ENCODE results near the gene ARID5B. TPM values are rescaled to one million over a fixed set of nuclear protein-coding genes. Genes with fewer than 3 reads are reported as not detected.

The ARID5B gene
- polyA plus RNA-seq, 3 donors = 1.00 to 2.5 (median 1.5) TPM

DNA sequence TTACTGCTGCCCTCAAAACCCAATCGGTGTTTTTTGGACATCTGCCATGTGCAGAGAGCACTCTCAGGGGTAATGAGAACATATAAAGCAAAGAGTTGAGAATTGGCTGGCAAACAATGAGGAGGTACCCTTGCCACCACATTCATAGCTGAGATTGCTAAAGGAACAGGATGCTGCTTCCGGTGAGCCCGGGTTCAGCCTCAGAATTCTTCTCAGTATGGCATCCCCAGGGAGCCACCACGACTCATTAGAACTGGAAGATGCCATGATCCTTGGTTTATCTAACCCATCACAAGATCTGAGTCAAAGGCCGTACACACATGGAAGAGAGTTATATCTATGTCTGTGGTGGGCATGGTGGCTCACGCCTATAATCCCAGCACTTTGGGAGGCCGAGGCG is 174.4 kb downstream of the ARID5B start:
- peaks cover under 1 to 2% of the 10 kb centered on the region in 2 donors for H3K4me1 ChIP-seq (ENCODE audit: control insufficient read depth in 1 of 2, insufficient read depth in 2 of 2, low read length in 2 of 2)
- no peak overlapping the region for H3K27ac ChIP-seq (ENCODE audit: low read depth in 1 of 2, low read length in 2 of 2)
- Mint-ChIP-seq H3K4me3 (no peak overlapping the region), H3K4me1 (peaks cover 1% of the 10 kb centered on the region), H3K27ac (no peak overlapping the region), H3K36me3 (peaks cover 41 to 43% of the 10 kb centered on the region in 2 donors), H3K27me3 (ENCODE audit: low read depth in 3 of 3) (peaks cover 0 to 2% (median 0%) of the 10 kb centered on the region in 3 donors), H3K9me3 (no peaks in the 10 kb centered on the region)
- H3K27me3 ChIP-seq (ENCODE audit: control insufficient read depth in 2 of 2, insufficient read depth in 2 of 2, low read length in 2 of 2) = no peaks in the 10 kb centered on the region
- peaks cover 0 to 16% of the 10 kb centered on the region in 2 donors for H3K36me3 ChIP-seq (replicated peaks in 1 of 2; ENCODE audit: control insufficient read depth in 1 of 2, insufficient read depth in 2 of 2, low read length in 2 of 2)
- no peaks in the 10 kb centered on the region for H3K9me3 ChIP-seq (replicated peaks in 1 of 2; ENCODE audit: control insufficient read depth in 1 of 2, insufficient read depth in 1 of 2, low read length in 2 of 2)
- DNase-seq = no peak
- H3K4me3 ChIP-seq (replicated peaks in 1 of 3; ENCODE audit: low read depth in 2 of 3, low read length in 3 of 3) = no peak overlapping the region
- intact Hi-C loops (cut with micrococcal nuclease) = loop anchor here in 1 of 2 donors (10.0 kb wide), 1 partner anchor 861 kb away; no protein-coding TSS in a partner anchor
- no CpG with 5 or more reads among the region's 8 CpGs for WGBS (ENCODE audit: insufficient coverage)
- H3K79me2 ChIP-seq (ENCODE audit: insufficient read depth, low read length) = no peaks in the 10 kb centered on the region
- TF ChIP-seq CTCF (IDR thresholded peaks at IDR 0.05) = no peak
- no peak overlapping the region for H3K9ac ChIP-seq (ENCODE audit: insufficient read depth, low read length, poor library complexity, severe bottlenecking)
- no peaks in the 10 kb centered on the region for H4K20me1 ChIP-seq (ENCODE audit: insufficient read depth, low read length)
- no peak overlapping the region for H3K4me2 ChIP-seq (replicated peaks; ENCODE audit: extremely low read depth, low read length, poor library complexity, severe bottlenecking)
- H2AFZ ChIP-seq (ENCODE audit: insufficient read depth, low read depth, low read length, poor library complexity, severe bottlenecking) = no peak overlapping the region

DNA sequence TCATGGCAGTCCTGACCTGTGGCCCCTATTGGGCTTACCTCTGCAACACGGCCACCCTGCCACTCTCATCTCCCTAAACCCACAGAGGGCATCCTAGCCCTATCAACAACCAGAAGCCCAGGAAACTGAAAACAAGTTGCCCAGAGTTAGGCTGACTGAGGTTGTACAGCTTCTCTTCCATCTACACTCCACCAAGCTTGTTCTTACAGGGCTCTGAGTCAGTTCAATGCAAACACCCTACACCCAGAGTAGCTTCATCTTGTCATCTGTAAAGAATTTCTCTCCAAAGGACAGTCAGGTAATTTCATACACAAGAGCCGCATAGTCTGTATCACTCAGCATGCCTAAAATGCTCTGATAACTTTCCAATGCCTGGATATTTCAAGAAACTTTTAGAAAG is 175.4 kb downstream of the ARID5B start:
- no peak overlapping the region for H3K4me3 ChIP-seq (replicated peaks in 1 of 3; ENCODE audit: low read depth in 2 of 3, low read length in 3 of 3)
- no peaks in the 10 kb centered on the region for H3K27me3 ChIP-seq (ENCODE audit: control insufficient read depth in 2 of 2, insufficient read depth in 2 of 2, low read length in 2 of 2)
- Mint-ChIP-seq H3K27me3 (ENCODE audit: low read depth in 3 of 3) (peaks cover 0 to 2% (median 0%) of the 10 kb centered on the region in 3 donors), H3K36me3 (peaks cover 31 to 34% of the 10 kb centered on the region in 2 donors), H3K4me3 (no peak overlapping the region), H3K27ac (peak overlapping the region in 1 of 7 donors; percentile 48), H3K9me3 (no peaks in the 10 kb centered on the region), H3K4me1 (peaks cover 11% of the 10 kb centered on the region)
- H2AFZ ChIP-seq (ENCODE audit: insufficient read depth, low read depth, low read length, poor library complexity, severe bottlenecking) = no peak overlapping the region
- H3K9me3 ChIP-seq (replicated peaks in 1 of 2; ENCODE audit: control insufficient read depth in 1 of 2, insufficient read depth in 1 of 2, low read length in 2 of 2) = no peaks in the 10 kb centered on the region
- peaks cover 0 to 12% of the 10 kb centered on the region in 2 donors for H3K36me3 ChIP-seq (replicated peaks in 1 of 2; ENCODE audit: control insufficient read depth in 1 of 2, insufficient read depth in 2 of 2, low read length in 2 of 2)
- no peak for DNase-seq
- H3K9ac ChIP-seq (ENCODE audit: insufficient read depth, low read length, poor library complexity, severe bottlenecking) = no peak overlapping the region
- peaks cover 8 to 12% of the 10 kb centered on the region in 2 donors for H3K4me1 ChIP-seq (ENCODE audit: control insufficient read depth in 1 of 2, insufficient read depth in 2 of 2, low read length in 2 of 2)
- no peaks in the 10 kb centered on the region for H3K79me2 ChIP-seq (ENCODE audit: insufficient read depth, low read length)
- no peaks in the 10 kb centered on the region for H4K20me1 ChIP-seq (ENCODE audit: insufficient read depth, low read length)
- 64% methylated on average over 1 of the region's 2 CpGs for WGBS (ENCODE audit: insufficient coverage)
- no peak overlapping the region for H3K4me2 ChIP-seq (replicated peaks; ENCODE audit: extremely low read depth, low read length, poor library complexity, severe bottlenecking)
- H3K27ac ChIP-seq (ENCODE audit: low read depth in 1 of 2, low read length in 2 of 2) = no peak overlapping the region
- intact Hi-C loops (cut with micrococcal nuclease) = loop anchor here in 1 of 2 donors (10.0 kb wide), 1 partner anchor 862 kb away; no protein-coding TSS in a partner anchor
- no peak for TF ChIP-seq CTCF (IDR thresholded peaks at IDR 0.05)
